ENCODE measurements around the gene GNE.

GRCh38 chr9:36258208-36258995 is at the start of gene GNE:
- no peak for TF ChIP-seq CTCF (IDR thresholded peaks at IDR 0.05)
- TF ChIP-seq POLR2A (IDR thresholded peaks at IDR 0.05; ENCODE audit: low read depth), result peak; percentile 82
- peak; percentile 13 for TF ChIP-seq EP300 (IDR thresholded peaks at IDR 0.05)

Measured in esophagus muscularis mucosa (tissue), 4 donors.